GM18861 (cell line): ENCODE results near the gene ZBTB7B.

ENCODE experiments used
- ATAC-seq: cut with Tn5 transposase; IDR thresholded peaks from one replicate; pipeline ENCODE4 v1.9.1; 2021; ENCODE audit not compliant: unreplicated experiment

Gene ZBTB7B

GRCh38 chr1:155057104-155057503 is 54.5 kb downstream of the ZBTB7B start:
- ATAC-seq: no peak

GRCh38 chr1:155057788-155058211 is 55.2 kb downstream of the ZBTB7B start:
- ATAC-seq: no peak

- ATAC-seq: no peak
Measured at GRCh38 chr1:155060736-155061135, 58.1 kb downstream of the ZBTB7B start.

- peak; percentile 31 for ATAC-seq
Measured at GRCh38 chr1:155061381-155062150, 59.0 kb downstream of the ZBTB7B start.

GRCh38 chr1:155062151-155062686 is 59.6 kb downstream of the ZBTB7B start:
- no peak for ATAC-seq

GRCh38 chr1:155062702-155063411 is 60.3 kb downstream of the ZBTB7B start:
- no peak for ATAC-seq

- ATAC-seq: no peak
Measured at GRCh38 chr1:155063550-155064110, 61.0 kb downstream of the ZBTB7B start, which contains the start of gene EFNA4. EFNA4 (plus strand) TSS chr1:155063740; CDS start chr1:155063824, 84 bp downstream.

GRCh38 chr1:155064111-155064831 is 61.7 kb downstream of the ZBTB7B start:
- ATAC-seq: no peak

- ATAC-seq: no peak
Measured at GRCh38 chr1:155064832-155065429, 62.3 kb downstream of the ZBTB7B start.

GRCh38 chr1:155066777-155067176 is 64.2 kb downstream of the ZBTB7B start:
- ATAC-seq: no peak
